Esophagus muscularis mucosa (tissue), 3 donors: ENCODE results near the gene ARHGEF40.

Experiments used
- CTCF ChIP-seq, 3 experiments: fragments of 200-600 bp in 2 of 3; fragments of 450-650 bp in 1 of 3; sonication (generic) in 2 of 3; IDR thresholded peaks; one replicate each; pipeline ENCODE4 v1.5.1; 2017 to 2019; ENCODE audit warnings: antibody characterized with exemption in 3 of 3, mild to moderate bottlenecking in 2 of 3, moderate library complexity in 1 of 3
- POLR2A ChIP-seq: fragments of 450-650 bp; IDR thresholded peaks from one replicate; pipeline ENCODE4 v1.6.1; 2017; ENCODE audit warnings: antibody characterized with exemption, moderate library complexity, mild to moderate bottlenecking, low read depth

GRCh38 chr14:21133901-21134300, 63.8 kb downstream of the ARHGEF40 start:
- TF ChIP-seq CTCF (IDR thresholded peaks at IDR 0.05) (no peak), POLR2A (no peak)
